Natural killer cell (primary cell): Measurements from ENCODE around the gene ZNF81. TPM values are rescaled to one million over a fixed set of nuclear protein-coding genes. Genes with fewer than 3 reads are reported as not detected.

Source experiments
- ATAC-seq, 3 donors: fragments of 150-1000 bp in 2 of 3; fragments of 200-7000 bp in 1 of 3; cut with Tn5 transposase; 1 replicate in 1 of 3; 2 replicates in 2 of 3; pipeline ENCODE4 v1.10.0; 2021; ENCODE audit warnings: mild to moderate bottlenecking in 2 of 3, moderate library complexity in 2 of 3
- DNase-seq, 2 donors: peaks; one replicate each; pipeline versions ENCODE4 v3.0.0 to v3.0.0-alpha.2; 2013 to 2021; ENCODE audit warnings: mixed read lengths in 1 of 2
- H3K27ac ChIP-seq: one replicate; pipeline ENCODE4 v1.5.1; 2013; ENCODE audit warnings: mild to moderate bottlenecking, low read length
- H3K27me3 ChIP-seq: one replicate; pipeline ENCODE4 v1.6.1; 2013; ENCODE audit warnings: low read length; ENCODE audit not compliant: control insufficient read depth, insufficient read depth
- H3K36me3 ChIP-seq: one replicate; pipeline ENCODE4 v1.6.1; 2013; ENCODE audit warnings: low read length; ENCODE audit not compliant: control insufficient read depth, insufficient read depth
- H3K4me1 ChIP-seq: one replicate; pipeline ENCODE4 v1.6.1; 2013; ENCODE audit warnings: low read length; ENCODE audit not compliant: control insufficient read depth, insufficient read depth
- H3K4me3 ChIP-seq: one replicate; pipeline ENCODE4 v1.5.1; 2013; ENCODE audit warnings: low read length
- H3K9me3 ChIP-seq: one replicate; pipeline ENCODE4 v1.6.1; 2013; ENCODE audit warnings: low read length; ENCODE audit not compliant: control insufficient read depth, insufficient read depth
- H3K27ac Mint-ChIP-seq, 2 donors: one replicate each; pipeline ENCODE4 v1.8.0; 2022; ENCODE audit warnings: mild to moderate bottlenecking in 2 of 2, mixed read lengths in 2 of 2, moderate library complexity in 1 of 2
- H3K27me3 Mint-ChIP-seq, 2 donors: one replicate each; pipeline ENCODE4 v1.8.0; 2022; ENCODE audit warnings: low read depth in 2 of 2, mixed read lengths in 2 of 2
- H3K36me3 Mint-ChIP-seq: one replicate; pipeline ENCODE4 v1.8.0; 2022; ENCODE audit warnings: mixed read lengths
- H3K4me1 Mint-ChIP-seq, 2 donors: one replicate each; pipeline ENCODE4 v1.8.0; 2022; ENCODE audit warnings: mixed read lengths in 2 of 2
- H3K4me3 Mint-ChIP-seq: one replicate; pipeline ENCODE4 v1.8.0; 2022; ENCODE audit warnings: mild to moderate bottlenecking, moderate library complexity, mixed read lengths
- H3K9me3 Mint-ChIP-seq, 2 donors: one replicate each; pipeline ENCODE4 v1.8.0; 2022; ENCODE audit warnings: mixed read lengths in 2 of 2
- WGBS: methylation state at CpG from one replicate; pipeline ENCODE4 v1.1.7; 2013; ENCODE audit warnings: missing lambda C conversion rate; ENCODE audit not compliant: insufficient coverage; 5-methylcytosine and 5-hydroxymethylcytosine counted together
- intact Hi-C: fragments of 100-400 bp; cut with micrococcal nuclease; formaldehyde crosslinking; loops from one replicate; pipeline ENCODE4 v1.14.2; 2022
- total RNA-seq, 4 donors: library from RNA; stranded (reverse); fragments of 120-200 nt in 1 of 4; gene quantifications; one replicate each; pipeline versions ENCODE4 v1.2.3 to v1.2.4, GENCODE V29; 2013 to 2022
- TF ChIP-seq, protein P1 (sequence below): fragments of 200-600 bp; IDR thresholded peaks from one replicate; pipeline ENCODE4 v1.8.0; 2022; ENCODE audit warnings: antibody characterized with exemption

The ZNF81 gene
- total RNA-seq, 3 donors from 2014 or later (not counting 1 experiment from before 2014, with no cell fraction given): 20.9 to 23.7 (median 21.2) TPM

- H3K4me1 ChIP-seq: no peaks in the 10 kb centered on the region
- no peak overlapping the region for H3K27ac ChIP-seq
- H3K36me3 Mint-ChIP-seq: no peaks in the 10 kb centered on the region
- H3K4me3 Mint-ChIP-seq: no peak overlapping the region
- no peaks in the 10 kb centered on the region for H3K9me3 ChIP-seq
- H3K36me3 ChIP-seq: peaks cover 11% of the 10 kb centered on the region
- no peak for DNase-seq
- no peak overlapping the region for H3K27ac Mint-ChIP-seq
- no peaks in the 10 kb centered on the region for H3K9me3 Mint-ChIP-seq
- no peaks in the 10 kb centered on the region for H3K27me3 Mint-ChIP-seq
- WGBS: 100% methylated on average over 2 of the region's 2 CpGs
- intact Hi-C loops: no loop called here
- no peaks in the 10 kb centered on the region for H3K4me1 Mint-ChIP-seq
- no peak overlapping the region for H3K4me3 ChIP-seq
- no peaks in the 10 kb centered on the region for H3K27me3 ChIP-seq
- no peak for ATAC-seq
- TF ChIP-seq, protein P1, sequence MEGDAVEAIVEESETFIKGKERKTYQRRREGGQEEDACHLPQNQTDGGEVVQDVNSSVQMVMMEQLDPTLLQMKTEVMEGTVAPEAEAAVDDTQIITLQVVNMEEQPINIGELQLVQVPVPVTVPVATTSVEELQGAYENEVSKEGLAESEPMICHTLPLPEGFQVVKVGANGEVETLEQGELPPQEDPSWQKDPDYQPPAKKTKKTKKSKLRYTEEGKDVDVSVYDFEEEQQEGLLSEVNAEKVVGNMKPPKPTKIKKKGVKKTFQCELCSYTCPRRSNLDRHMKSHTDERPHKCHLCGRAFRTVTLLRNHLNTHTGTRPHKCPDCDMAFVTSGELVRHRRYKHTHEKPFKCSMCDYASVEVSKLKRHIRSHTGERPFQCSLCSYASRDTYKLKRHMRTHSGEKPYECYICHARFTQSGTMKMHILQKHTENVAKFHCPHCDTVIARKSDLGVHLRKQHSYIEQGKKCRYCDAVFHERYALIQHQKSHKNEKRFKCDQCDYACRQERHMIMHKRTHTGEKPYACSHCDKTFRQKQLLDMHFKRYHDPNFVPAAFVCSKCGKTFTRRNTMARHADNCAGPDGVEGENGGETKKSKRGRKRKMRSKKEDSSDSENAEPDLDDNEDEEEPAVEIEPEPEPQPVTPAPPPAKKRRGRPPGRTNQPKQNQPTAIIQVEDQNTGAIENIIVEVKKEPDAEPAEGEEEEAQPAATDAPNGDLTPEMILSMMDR: no peak
These were observed 26.5 kb downstream of the ZNF81 start for GRCh38 chrX:47863187-47863586.

DNA sequence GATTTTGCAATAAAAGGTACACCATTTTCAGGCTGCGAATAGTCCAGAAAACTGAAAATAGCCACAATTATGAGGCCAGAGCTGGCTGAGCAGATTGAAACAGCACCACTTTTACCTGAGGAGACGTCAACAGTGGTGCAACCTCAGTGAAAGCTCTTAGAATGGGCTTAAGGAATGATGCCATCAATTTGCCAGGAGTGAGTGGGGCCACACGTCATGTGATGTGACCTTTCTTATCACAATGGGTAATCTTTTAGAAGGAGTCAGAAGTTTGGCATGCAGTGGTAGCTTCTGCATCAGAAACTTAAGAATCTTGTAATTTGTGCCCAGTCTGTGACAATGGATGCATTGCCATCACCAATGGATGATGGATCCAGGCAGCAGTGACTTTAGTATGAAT lies 27.6 kb downstream of the ZNF81 start:
- Mint-ChIP-seq H3K36me3 (no peaks in the 10 kb centered on the region), H3K27ac (no peak overlapping the region), H3K4me3 (no peak overlapping the region), H3K9me3 (no peaks in the 10 kb centered on the region), H3K4me1 (no peaks in the 10 kb centered on the region), H3K27me3 (no peaks in the 10 kb centered on the region)
- no peak overlapping the region for H3K4me3 ChIP-seq
- peaks cover 11% of the 10 kb centered on the region for H3K36me3 ChIP-seq
- DNase-seq (no peak), ATAC-seq (no peak)
- 96% methylated on average over 3 of the region's 3 CpGs for WGBS
- no peaks in the 10 kb centered on the region for H3K9me3 ChIP-seq
- H3K4me1 ChIP-seq: no peaks in the 10 kb centered on the region
- TF ChIP-seq, protein P1: no peak
- no peaks in the 10 kb centered on the region for H3K27me3 ChIP-seq
- intact Hi-C loops: no loop called here
- no peak overlapping the region for H3K27ac ChIP-seq

- Mint-ChIP-seq H3K9me3 (no peaks in the 10 kb centered on the region), H3K4me3 (no peak overlapping the region), H3K27me3 (no peaks in the 10 kb centered on the region), H3K4me1 (no peaks in the 10 kb centered on the region), H3K27ac (no peak overlapping the region), H3K36me3 (no peaks in the 10 kb centered on the region)
- 88% methylated on average over 1 of the region's 1 CpG for WGBS
- intact Hi-C loops: no loop called here
- Histone ChIP-seq H3K4me3 (no peak overlapping the region), H3K4me1 (no peaks in the 10 kb centered on the region), H3K9me3 (no peaks in the 10 kb centered on the region), H3K27ac (no peak overlapping the region), H3K27me3 (no peaks in the 10 kb centered on the region), H3K36me3 (peaks cover 11% of the 10 kb centered on the region)
- TF ChIP-seq, protein P1: no peak
- DNase-seq: no peak
- ATAC-seq: no peak
These were observed 28.1 kb downstream of the ZNF81 start for GRCh38 chrX:47864785-47865184.

DNA sequence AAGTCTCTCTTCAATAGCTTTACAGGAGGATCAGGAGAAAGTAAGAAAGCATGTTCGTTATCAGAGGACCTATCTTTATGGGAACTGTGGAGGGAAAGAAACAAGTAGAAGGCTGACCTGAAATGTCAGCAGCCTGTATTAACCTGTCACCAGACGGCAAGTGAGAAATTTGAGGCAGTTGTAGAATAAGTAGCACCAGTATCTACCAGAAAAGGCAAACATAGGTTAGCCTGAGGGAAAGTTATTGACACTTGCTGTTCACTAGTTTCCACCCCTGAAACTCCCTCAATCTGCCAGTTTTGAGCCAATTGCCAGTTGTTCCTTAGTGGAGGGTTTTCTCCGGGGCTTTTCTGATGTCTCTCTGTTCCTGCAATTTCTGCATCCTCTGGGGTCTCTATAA lies 36.4 kb downstream of the ZNF81 start:
- TF ChIP-seq, protein P1: no peak
- Histone ChIP-seq H3K36me3 (peaks cover 13% of the 10 kb centered on the region), H3K9me3 (peaks cover 13% of the 10 kb centered on the region), H3K4me1 (no peaks in the 10 kb centered on the region), H3K4me3 (no peak overlapping the region), H3K27me3 (no peaks in the 10 kb centered on the region), H3K27ac (no peak overlapping the region)
- H3K27me3 Mint-ChIP-seq: no peaks in the 10 kb centered on the region
- no peak overlapping the region for H3K4me3 Mint-ChIP-seq
- ATAC-seq: no peak
- intact Hi-C loops: no loop called here
- H3K4me1 Mint-ChIP-seq: peaks cover 0 to 6% of the 10 kb centered on the region in 2 donors
- no peak overlapping the region for H3K27ac Mint-ChIP-seq
- H3K9me3 Mint-ChIP-seq: peaks cover 0 to 5% of the 10 kb centered on the region in 2 donors
- H3K36me3 Mint-ChIP-seq: peaks cover 7% of the 10 kb centered on the region
- no peak for DNase-seq
- 100% methylated on average over 2 of the region's 3 CpGs for WGBS
